ENCODE data around the gene OR7D2. TPM values are rescaled to one million over a fixed set of nuclear protein-coding genes. Genes with fewer than 3 reads are reported as not detected.
"Not testable (repeated sequence)": the region's sequence is repeated elsewhere in the genome, so short reads cannot be mapped to it uniquely, and the experiment has no call there.

The OR7D2 gene
- total RNA-seq, 3 donors from 2014 or later: 0.16 TPM; not detected in 2

GRCh38 chr19:9187191-9187590 lies 8.4 kb downstream of the OR7D2 start:
- Histone ChIP-seq H3K27ac (no peak overlapping the region), H3K9me3 (peaks cover 10 to 11% of the 10 kb centered on the region in 2 donors), H3K36me3 (no peaks in the 10 kb centered on the region), H3K4me1 (no peaks in the 10 kb centered on the region), H3K27me3 (peaks cover 0 to under 1% of the 10 kb centered on the region in 2 donors), H3K4me3 (no peak overlapping the region)
- no peak for DNase-seq (ENCODE audit: low spot score in 2 of 2)
- TF ChIP-seq CTCF (IDR thresholded peaks at IDR 0.05) (no peak), POLR2AphosphoS5 (IDR thresholded peaks at IDR 0.05) (no peak), POLR2A (IDR thresholded peaks at IDR 0.05) (no peak)
- intact Hi-C loops (cut with DNase I; ENCODE audit: low total_unique reads): no loop called here

GRCh38 chr19:9189535-9189934 lies 10.8 kb downstream of the OR7D2 start:
- TF ChIP-seq POLR2AphosphoS5 (IDR thresholded peaks at IDR 0.05): no peak
- no peak for TF ChIP-seq POLR2A (IDR thresholded peaks at IDR 0.05)
- no peak for TF ChIP-seq CTCF (IDR thresholded peaks at IDR 0.05)

GRCh38 chr19:9198044-9198443 lies 19.3 kb downstream of the OR7D2 start:
- H3K9me3 ChIP-seq; H3K4me1 ChIP-seq; H3K36me3 ChIP-seq; H3K27me3 ChIP-seq; DNase-seq (ENCODE audit: low spot score in 2 of 2); H3K4me3 ChIP-seq; intact Hi-C loops (cut with DNase I; ENCODE audit: low total_unique reads); H3K27ac ChIP-seq: not testable (repeated sequence)

More at GRCh38 chr19:9189535-9189934, 10.8 kb downstream of the OR7D2 start:
- no peak overlapping the region for H3K4me3 ChIP-seq
- intact Hi-C loops (cut with DNase I; ENCODE audit: low total_unique reads): no loop called here
- H3K27ac ChIP-seq: no peak overlapping the region
- no peaks in the 10 kb centered on the region for H3K36me3 ChIP-seq
- H3K4me1 ChIP-seq: no peaks in the 10 kb centered on the region
- peaks cover 0 to 3% of the 10 kb centered on the region in 2 donors for H3K27me3 ChIP-seq
- H3K9me3 ChIP-seq: peaks cover 10 to 11% of the 10 kb centered on the region in 2 donors
- no peak for DNase-seq (ENCODE audit: low spot score in 2 of 2)

GRCh38 chr19:9205501-9206113 lies 26.8 kb downstream of the OR7D2 start:
- H3K4me3 ChIP-seq: peak overlapping the region in 2 of 3 donors; percentile 43 to 58
- peak in 1 of 2 donors; percentile 54 for DNase-seq (ENCODE audit: low spot score in 2 of 2)
- intact Hi-C loops (cut with DNase I; ENCODE audit: low total_unique reads): no loop called here

GRCh38 chr19:9219489-9219888 lies 40.7 kb downstream of the OR7D2 start, which contains the start of gene OR7D4:
TSS of gene OR7D4 (minus strand) at chr19:9219589. CDS start at chr19:9214837, 4,752 bp downstream.
- Histone ChIP-seq H3K27me3 (no peaks in the 10 kb centered on the region), H3K27ac (no peak within 1 kb of the TSS), H3K4me3 (no peak within 1 kb of the TSS), H3K4me1 (no peaks in the 10 kb centered on the region), H3K9me3 (peaks cover 0 to 15% of the 10 kb centered on the region in 2 donors), H3K36me3 (no peaks in the 10 kb centered on the region)
- TF ChIP-seq POLR2A (IDR thresholded peaks at IDR 0.05): no peak
- no peak for TF ChIP-seq CTCF (IDR thresholded peaks at IDR 0.05)
- TF ChIP-seq POLR2AphosphoS5 (IDR thresholded peaks at IDR 0.05): no peak
- no peak for DNase-seq (ENCODE audit: low spot score in 2 of 2)
- intact Hi-C loops (cut with DNase I; ENCODE audit: low total_unique reads): no loop called here

More at GRCh38 chr19:9205501-9206113, 26.8 kb downstream of the OR7D2 start:
- TF ChIP-seq POLR2AphosphoS5 (IDR thresholded peaks at IDR 0.05) (no peak), POLR2A (IDR thresholded peaks at IDR 0.05) (no peak), CTCF (IDR thresholded peaks at IDR 0.05) (peak; percentile 39 to 80 (median 76))
- Histone ChIP-seq H3K27me3 (no peaks in the 10 kb centered on the region), H3K9me3 (no peaks in the 10 kb centered on the region), H3K27ac (no peak overlapping the region), H3K4me1 (no peaks in the 10 kb centered on the region), H3K36me3 (no peaks in the 10 kb centered on the region)

Other genes starting within 250 kb of the OR7D2 start
- 10 to 100 TPM in 1 of 3 donors, under 1 TPM in 2; under 0.01 to 16.2 (median 0.66) TPM for gene MUC16, start 168.6 kb upstream of the OR7D2 start, total RNA-seq
- not detected for gene OR1M1, start 91.9 kb upstream of the OR7D2 start, total RNA-seq
- gene OR7G2, start 71.5 kb upstream of the OR7D2 start, total RNA-seq: not detected
- gene OR7G1, start 63.2 kb upstream of the OR7D2 start, total RNA-seq: not detected
- gene OR7G3, start 52.0 kb upstream of the OR7D2 start, total RNA-seq: not detected
- gene ZNF317, start 38.6 kb upstream of the OR7D2 start, total RNA-seq: 10 to 100 TPM; 14.6 to 28.1 (median 19.3) TPM
- not detected for gene OR7D4, start 40.6 kb downstream of the OR7D2 start, total RNA-seq
- not detected for gene OR7E24, start 72.0 kb downstream of the OR7D2 start, total RNA-seq
- gene ZNF699, start 130.9 kb downstream of the OR7D2 start, total RNA-seq: 10 to 100 TPM; 10.1 to 27.4 (median 16.1) TPM
- gene ZNF559, start 145.2 kb downstream of the OR7D2 start, total RNA-seq: 10 to 100 TPM; 18.4 to 39.1 (median 23.4) TPM
- gene ZNF177, start 184.0 kb downstream of the OR7D2 start, total RNA-seq: 1 to 10 TPM; 2.9 to 8.3 (median 3.6) TPM